Activated T-cell treated with anti-CD3 and anti-CD28 coated beads, Interleukin-2, amount 50 U/mL, for 1 hour (primary cell): ENCODE results near the gene SH3RF3.
A peak's percentile ranks its signal among the peaks of the same experiment; 100 is the strongest.

Source experiments
- DNase-seq: peaks from one replicate; pipeline ENCODE4 v3.0.0-alpha.2; 2020

The SH3RF3 gene

GRCh38 chr2:109246176-109246575 lies 117.2 kb downstream of the SH3RF3 start:
- DNase-seq, result no peak

DNA sequence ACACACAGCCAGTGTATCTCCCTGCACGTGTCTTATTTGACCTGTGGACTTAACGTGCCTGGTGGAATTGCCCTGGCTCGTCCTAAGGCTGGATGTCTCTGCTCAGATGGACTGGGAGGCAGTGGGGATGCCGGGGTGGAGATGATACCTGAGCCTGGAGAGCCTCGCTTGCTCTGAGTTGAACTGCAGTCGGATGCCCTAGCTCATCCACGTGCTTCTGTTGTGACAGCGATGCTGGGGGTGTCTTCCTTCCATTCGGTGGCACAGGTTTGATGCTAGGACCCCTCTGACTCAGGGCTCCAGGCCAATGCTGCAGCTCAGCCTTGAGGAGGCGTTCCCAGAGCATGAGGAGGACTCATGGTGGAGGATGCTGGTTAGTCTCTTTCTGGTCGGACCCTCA lies 117.6 kb downstream of the SH3RF3 start:
- peak; percentile 5 for DNase-seq

DNA sequence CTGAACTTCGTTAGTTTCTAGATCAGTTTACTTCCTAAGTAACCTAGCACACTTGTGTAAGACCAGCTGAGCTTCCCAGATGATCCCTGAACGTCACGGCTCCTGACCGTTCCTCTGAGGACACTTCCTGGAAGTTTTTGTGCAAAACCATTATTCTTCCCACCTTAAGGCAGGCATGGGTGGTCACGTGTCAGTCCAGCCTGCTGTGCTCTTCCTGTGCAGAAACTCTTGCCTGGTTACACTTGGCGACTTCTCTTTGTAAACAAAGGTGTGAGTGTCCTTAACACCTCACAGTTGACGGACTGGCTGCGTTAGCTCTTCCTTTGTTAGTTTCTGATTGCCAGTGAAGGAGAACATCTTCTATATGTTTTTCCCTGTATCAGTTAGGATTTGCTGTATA lies 118.3 kb downstream of the SH3RF3 start:
- peak; percentile 4 for DNase-seq

DNA sequence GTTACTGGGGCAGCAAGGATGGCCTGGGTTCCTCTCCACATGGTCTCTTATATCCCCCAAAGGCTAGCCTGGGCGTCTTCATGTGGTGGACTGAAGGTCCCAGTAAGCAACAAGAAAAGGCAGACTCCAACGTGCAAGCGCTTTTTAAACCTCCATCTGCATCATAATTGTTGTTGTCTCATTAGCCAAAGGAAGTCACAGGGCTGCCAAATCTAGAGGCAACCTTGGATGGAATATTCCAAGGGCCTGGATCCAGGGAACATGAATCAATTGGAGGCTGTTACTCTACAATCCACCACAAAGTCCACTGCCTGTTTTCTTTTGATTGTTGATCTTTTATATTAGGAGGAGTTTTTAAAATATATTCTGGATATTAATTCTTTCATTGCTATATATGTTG lies 118.8 kb downstream of the SH3RF3 start:
- DNase-seq, result no peak

DNA sequence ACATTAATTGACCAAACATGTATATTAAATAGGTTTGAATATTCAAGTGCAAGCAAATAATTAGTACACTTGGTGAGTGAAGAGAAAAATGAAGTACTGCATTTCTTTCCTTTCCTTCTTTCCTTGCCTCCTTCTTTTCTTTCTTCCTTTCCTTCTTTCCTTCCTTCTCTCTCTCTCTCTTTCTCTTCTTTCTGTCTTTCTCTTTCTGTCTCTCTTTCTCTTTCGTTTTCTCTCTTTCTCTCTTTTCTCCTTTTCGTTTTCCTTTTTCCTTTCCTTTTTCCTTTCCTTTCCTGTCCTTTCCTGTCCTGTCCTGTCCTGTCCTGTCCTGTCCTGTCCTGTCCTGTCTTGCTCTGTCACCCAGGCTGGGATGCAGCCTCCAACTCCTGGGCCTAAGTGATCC lies 119.6 kb downstream of the SH3RF3 start:
- DNase-seq, result no peak

- DNase-seq, result no peak
Measured at GRCh38 chr2:109253217-109253616, 124.2 kb downstream of the SH3RF3 start.

DNA sequence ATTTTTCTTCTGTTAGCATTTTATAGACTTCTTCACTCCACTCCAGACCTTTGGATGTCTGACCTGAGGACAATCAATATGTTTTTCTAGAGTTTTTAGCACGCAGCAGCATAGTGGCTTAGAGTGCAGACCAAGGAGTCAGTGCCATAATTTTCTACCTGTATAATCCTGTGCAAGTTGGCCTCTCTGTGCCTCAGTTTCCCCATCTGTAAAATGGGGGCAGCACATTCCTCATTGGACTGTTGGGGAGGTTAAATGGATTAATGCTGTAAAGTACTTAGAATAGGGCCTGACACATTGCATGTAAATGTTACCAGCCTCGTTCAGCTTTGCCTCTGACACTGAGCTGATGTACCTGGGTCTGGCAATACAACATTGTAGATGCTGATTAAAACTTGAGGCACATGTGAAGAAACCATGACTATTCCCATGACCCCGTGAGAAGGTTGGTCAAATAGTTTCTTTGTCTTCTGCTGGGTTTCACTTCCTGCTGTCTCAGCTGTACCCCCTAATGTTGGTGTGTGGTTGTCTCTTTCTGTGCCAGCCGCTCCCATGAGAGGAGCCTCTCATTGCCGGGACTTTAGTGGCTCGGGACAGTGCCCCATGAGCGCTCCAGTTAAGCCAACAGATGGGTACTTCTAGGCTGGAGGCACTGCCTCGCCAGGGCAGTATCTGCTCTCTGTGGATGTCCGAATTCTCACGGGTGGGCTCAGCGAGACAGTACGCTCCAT lies 125.3 kb downstream of the SH3RF3 start:
- peak; percentile 10 for DNase-seq

DNA sequence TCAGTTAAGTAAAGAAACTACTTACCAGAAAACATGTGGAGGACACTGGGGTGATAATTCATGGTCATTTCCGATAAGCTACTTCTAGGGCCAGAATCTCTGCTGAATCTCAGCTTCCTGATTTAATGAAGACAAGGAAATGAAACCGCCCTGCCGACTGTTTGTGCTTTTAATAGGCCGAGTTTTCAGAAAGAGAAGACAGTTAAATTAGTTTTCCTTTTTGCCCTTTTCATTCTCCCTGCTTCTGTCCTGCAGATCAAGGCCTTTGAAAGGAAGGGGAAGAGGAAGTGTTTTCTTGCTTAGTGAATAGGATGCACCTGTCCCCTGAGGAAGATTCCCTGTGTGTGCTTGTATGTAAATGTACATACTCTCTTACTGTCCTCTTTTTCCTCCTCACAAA lies 126.6 kb downstream of the SH3RF3 start:
- no peak for DNase-seq

GRCh38 chr2:109256111-109256510 lies 127.1 kb downstream of the SH3RF3 start:
- peak; percentile 4 for DNase-seq

GRCh38 chr2:109256921-109257320 lies 127.9 kb downstream of the SH3RF3 start:
- peak; percentile 2 for DNase-seq

GRCh38 chr2:109257653-109258052 lies 128.6 kb downstream of the SH3RF3 start:
- DNase-seq, result no peak

- DNase-seq, result peak; percentile 11
Measured at GRCh38 chr2:109258376-109258775, 129.4 kb downstream of the SH3RF3 start.

GRCh38 chr2:109258905-109259540 lies 130.0 kb downstream of the SH3RF3 start:
- DNase-seq, result peak; percentile 12

DNA sequence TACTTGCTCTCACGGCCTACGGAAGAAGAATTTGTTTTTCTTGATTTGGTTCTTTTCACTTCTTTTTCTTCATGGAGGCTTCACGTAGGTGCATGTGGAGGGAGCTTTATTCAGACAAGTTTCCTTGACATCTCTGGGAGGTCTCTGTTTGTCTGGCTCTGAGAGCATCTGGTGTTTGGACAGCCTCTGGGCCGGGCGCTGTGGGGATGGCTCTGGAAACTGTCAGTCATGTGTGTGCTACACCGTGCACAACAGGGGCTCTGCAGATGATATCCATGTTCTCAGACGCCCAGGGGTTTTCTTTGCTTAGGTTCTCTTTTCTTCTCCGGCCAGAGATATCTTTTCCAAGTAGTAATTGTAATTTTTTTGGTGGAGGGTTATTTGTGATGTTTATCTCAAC lies 130.7 kb downstream of the SH3RF3 start:
- DNase-seq, result no peak

DNA sequence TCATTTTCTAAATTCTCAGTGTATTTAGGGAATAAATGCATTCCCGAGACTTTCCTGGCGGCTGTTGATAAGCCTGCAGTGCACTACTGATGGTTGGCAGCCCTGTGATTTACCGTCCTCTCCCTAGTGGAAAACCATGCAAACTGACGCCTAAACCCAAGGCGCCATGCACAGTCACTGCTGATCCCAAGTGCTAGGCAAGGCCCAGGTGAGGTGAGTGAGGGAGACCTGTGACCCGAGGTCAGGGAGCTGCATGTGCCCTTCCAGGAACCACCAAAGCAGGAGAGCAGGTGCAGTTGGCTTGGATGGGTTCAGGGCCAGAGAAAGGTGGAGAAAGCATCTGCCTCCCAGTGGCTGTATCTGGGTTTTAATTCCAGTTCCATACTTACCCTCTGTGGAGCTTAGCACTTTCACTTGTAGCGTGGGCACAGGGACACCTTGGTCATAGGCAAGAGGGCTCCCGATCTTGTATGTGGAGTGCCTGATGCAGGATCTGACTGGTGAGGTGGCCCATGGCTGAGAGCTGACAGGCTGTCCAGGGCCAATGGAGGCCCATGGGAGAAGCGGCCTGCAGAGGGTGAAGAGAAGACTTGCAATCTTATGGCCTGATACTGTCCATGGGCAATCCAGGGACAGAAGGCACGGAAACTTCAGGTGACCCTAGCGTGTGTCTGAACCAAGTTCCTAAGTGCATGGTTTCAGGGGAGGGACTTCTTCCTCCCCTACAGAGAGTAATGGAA lies 131.3 kb downstream of the SH3RF3 start:
- DNase-seq, result peak; percentile 4

DNA sequence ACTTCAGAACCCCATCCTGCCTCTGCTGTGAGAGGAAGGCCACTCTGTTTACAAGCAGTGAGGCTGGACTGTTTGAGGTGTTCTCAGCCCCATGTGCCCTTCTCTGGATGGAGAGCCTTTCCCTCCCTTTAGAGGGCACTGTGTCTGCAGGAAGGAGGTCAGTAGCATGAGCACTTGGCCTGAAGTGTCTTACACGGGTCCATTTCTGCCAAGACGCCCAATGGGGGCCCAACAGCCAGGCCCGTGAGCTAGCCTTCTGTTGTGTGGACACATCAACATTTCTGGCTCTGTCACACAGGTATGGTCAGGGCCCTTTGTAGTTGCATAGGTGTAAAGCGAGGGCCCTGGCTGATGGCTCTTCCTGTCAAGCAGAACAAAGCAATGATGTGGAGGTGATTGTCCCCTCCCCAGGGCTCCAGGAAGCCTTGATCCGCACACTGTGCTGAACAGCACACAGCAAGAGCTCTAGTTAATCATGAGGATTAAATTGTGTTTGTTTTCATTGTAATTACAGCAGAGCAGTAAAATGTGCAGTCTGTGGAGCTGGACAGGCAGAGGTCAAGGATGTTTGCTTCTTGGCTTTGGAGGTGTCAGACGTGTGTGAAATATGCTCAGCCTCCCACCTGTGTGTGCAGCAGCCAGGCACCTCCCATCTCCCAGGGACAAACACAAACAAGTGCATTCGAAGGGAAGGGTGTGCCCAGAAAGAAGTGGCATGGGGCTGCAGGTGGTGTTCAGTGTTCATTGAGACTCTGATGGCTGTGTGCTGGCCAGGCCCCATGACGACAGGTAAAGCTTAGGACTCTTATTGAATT lies 132.1 kb downstream of the SH3RF3 start:
- peak; percentile 8 for DNase-seq

DNA sequence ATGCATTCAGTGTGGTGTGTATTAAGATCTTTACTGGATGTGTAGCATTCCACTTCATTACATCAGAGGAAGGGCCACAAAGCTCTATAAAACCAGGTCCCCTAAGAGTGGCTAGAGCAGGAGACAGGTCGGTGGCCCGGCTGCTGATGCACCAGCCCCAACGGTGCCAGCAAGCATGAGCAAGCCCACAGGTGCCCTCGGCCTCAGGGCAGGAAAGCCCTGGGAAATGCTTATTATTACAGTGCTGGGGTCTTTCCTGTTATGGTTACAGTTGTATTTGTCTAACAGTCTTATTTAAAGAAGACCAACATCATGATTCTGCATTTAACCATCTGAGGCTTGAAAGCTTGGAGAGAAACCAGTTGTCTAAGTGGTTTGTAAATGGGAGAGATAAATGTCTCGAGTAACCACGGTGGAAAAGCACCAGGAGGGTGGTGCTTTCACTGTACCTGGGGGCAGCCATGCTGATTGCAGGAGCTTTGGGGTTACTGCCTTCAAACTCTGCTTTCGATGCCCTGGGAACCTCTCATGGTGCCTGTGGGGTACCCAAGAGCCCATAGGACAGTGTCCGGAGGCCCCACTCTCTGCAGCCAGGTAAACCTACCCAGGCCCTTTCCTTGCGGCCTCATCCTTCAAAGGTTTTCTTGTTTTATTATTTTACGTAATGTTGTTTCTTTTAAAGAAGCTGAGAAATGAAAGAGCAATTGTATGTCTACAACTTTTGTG lies 133.1 kb downstream of the SH3RF3 start:
- DNase-seq, result peak; percentile 2

GRCh38 chr2:109264595-109265328 lies 135.8 kb downstream of the SH3RF3 start:
- DNase-seq, result peak; percentile 3

DNA sequence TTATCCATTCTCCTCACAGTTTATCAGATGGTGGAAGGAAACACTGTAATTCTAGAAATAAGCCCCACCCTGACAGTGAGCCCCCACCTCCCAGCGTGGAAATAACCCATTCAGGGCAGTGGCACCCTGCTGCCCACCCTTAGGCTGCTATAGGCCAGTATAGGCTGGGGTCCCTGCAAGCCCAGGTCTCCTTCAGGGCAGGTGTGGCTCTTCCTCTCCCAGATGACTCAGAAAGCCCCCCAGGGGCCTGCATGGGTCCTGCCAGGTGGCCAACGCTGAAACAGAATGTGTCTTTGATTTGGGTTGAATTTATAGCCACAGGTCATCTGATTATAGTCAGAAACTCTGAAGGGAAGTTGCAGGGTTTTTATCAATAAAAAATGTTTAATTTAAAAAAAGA lies 136.4 kb downstream of the SH3RF3 start:
- peak; percentile 8 for DNase-seq

DNA sequence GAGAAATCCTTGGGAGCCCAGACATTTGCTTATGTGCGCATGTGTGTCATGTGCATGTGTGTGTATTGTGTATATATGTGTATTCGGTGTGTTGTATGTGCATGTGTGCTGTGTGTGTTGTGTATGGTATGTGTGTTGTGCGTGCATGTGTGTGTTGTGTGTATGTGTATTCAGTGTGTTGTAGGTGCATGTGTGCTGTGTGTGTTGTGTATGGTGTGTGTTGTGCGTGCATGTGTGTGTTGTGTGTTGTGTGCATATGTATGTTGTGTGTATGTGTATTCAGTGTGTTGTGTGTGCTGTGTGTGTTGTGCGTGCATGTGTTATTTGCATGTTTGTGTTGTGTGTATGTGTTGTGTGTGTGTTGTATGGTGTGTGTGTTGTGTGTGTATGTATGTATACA lies 136.9 kb downstream of the SH3RF3 start:
- no peak for DNase-seq

- DNase-seq, result peak; percentile 2
Measured at GRCh38 chr2:109266496-109266895, 137.5 kb downstream of the SH3RF3 start.
